Measurements from ENCODE around the gene NOXRED1.

NOXRED1 gene

GRCh38 chr14:77409131-77409533 lies 14.2 kb downstream of the NOXRED1 start:
- no peak for DNase-seq (ENCODE audit: extremely low read depth, low read depth)
- TF ChIP-seq CTCF (IDR thresholded peaks at IDR 0.05; ENCODE audit: low read depth, low read length, missing control alignments): no peak
- H3K4me3 ChIP-seq (replicated peaks; ENCODE audit: low read depth, low read length): no peak overlapping the region

- no peak for TF ChIP-seq CTCF (IDR thresholded peaks at IDR 0.05; ENCODE audit: low read depth, low read length, missing control alignments)
- H3K4me3 ChIP-seq (replicated peaks; ENCODE audit: low read depth, low read length): no peak overlapping the region
- no peak for DNase-seq (ENCODE audit: extremely low read depth, low read depth)
Measured at GRCh38 chr14:77407158-77407557, 16.2 kb downstream of the NOXRED1 start.

- DNase-seq (ENCODE audit: extremely low read depth, low read depth): no peak
- no peak overlapping the region for H3K4me3 ChIP-seq (replicated peaks; ENCODE audit: low read depth, low read length)
- TF ChIP-seq CTCF (IDR thresholded peaks at IDR 0.05; ENCODE audit: low read depth, low read length, missing control alignments): no peak
Measured at GRCh38 chr14:77406718-77407117, 16.6 kb downstream of the NOXRED1 start.

- H3K4me3 ChIP-seq (replicated peaks; ENCODE audit: low read depth, low read length): no peak overlapping the region
- TF ChIP-seq CTCF (IDR thresholded peaks at IDR 0.05; ENCODE audit: low read depth, low read length, missing control alignments): no peak
- DNase-seq (ENCODE audit: extremely low read depth, low read depth): no peak
Measured at GRCh38 chr14:77406086-77406485, 17.2 kb downstream of the NOXRED1 start.

GRCh38 chr14:77403768-77404167 lies 19.6 kb downstream of the NOXRED1 start:
- no peak overlapping the region for H3K4me3 ChIP-seq (replicated peaks; ENCODE audit: low read depth, low read length)
- DNase-seq (ENCODE audit: extremely low read depth, low read depth): no peak
- TF ChIP-seq CTCF (IDR thresholded peaks at IDR 0.05; ENCODE audit: low read depth, low read length, missing control alignments): no peak

GRCh38 chr14:77400216-77400615 lies 23.1 kb downstream of the NOXRED1 start:
- DNase-seq (ENCODE audit: extremely low read depth, low read depth): no peak
- no peak overlapping the region for H3K4me3 ChIP-seq (replicated peaks; ENCODE audit: low read depth, low read length)
- no peak for TF ChIP-seq CTCF (IDR thresholded peaks at IDR 0.05; ENCODE audit: low read depth, low read length, missing control alignments)

GRCh38 chr14:77390188-77390587 lies 33.1 kb downstream of the NOXRED1 start:
- H3K4me3 ChIP-seq (replicated peaks; ENCODE audit: low read depth, low read length): no peak overlapping the region
- DNase-seq (ENCODE audit: extremely low read depth, low read depth): no peak
- no peak for TF ChIP-seq CTCF (IDR thresholded peaks at IDR 0.05; ENCODE audit: low read depth, low read length, missing control alignments)
